OCI-LY3 (cell line): Measurements from ENCODE around the gene ZNF423.

Source experiments
- H2AFZ ChIP-seq: fragments of 200-600, 300-600 bp; shearing (Covaris generic); 2 replicates; pipeline ENCODE4 v1.6.0; 2014; ENCODE audit warnings: antibody characterized with exemption, low read depth, low read length
- H3K27ac ChIP-seq: fragments of 200-600, 300-600 bp; sonication (generic); 2 replicates; pipeline ENCODE4 v1.5.1; 2014; ENCODE audit warnings: mild to moderate bottlenecking, low read length, moderate library complexity, mixed read lengths
- H3K27me3 ChIP-seq: fragments of 200-600, 300-600 bp; sonication (generic); 2 replicates; pipeline ENCODE4 v1.6.1; 2014; ENCODE audit warnings: low read depth, low read length, mixed read lengths
- H3K36me3 ChIP-seq: fragments of 200-600, 300-600 bp; sonication (generic); replicated peaks from 2 replicates; pipeline ENCODE3; 2014; ENCODE audit warnings: low read depth, low read length, mixed read lengths
- H3K4me1 ChIP-seq: fragments of 300-600, 200-600 bp; sonication (generic); 2 replicates; pipeline ENCODE4 v1.6.1; 2014; ENCODE audit warnings: low read length, mixed read lengths
- H3K4me2 ChIP-seq: fragments of 200-600, 300-600 bp; sonication (generic); 2 replicates; pipeline ENCODE4 v1.6.1; 2014; ENCODE audit warnings: low read length, mixed read lengths
- H3K4me3 ChIP-seq: fragments of 300-600, 200-600 bp; sonication (generic); 2 replicates; pipeline ENCODE4 v1.5.1; 2014; ENCODE audit warnings: antibody characterized with exemption, mild to moderate bottlenecking, low read length, moderate library complexity
- H3K79me2 ChIP-seq: fragments of 300-600, 200-600 bp; shearing (Covaris generic); 2 replicates; pipeline ENCODE4 v1.6.1; 2014; ENCODE audit warnings: mild to moderate bottlenecking, low read length, mixed read lengths
- H3K9ac ChIP-seq: fragments of 300-600, 200-600 bp; shearing (Covaris generic); 2 replicates; pipeline ENCODE4 v1.6.0; 2014; ENCODE audit warnings: mild to moderate bottlenecking, low read length, moderate library complexity
- H3K9me3 ChIP-seq: fragments of 200-600, 300-600 bp; shearing (Covaris generic); 2 replicates; pipeline ENCODE4 v1.6.1; 2014; ENCODE audit warnings: low read length, mixed read lengths; ENCODE audit not compliant: insufficient read depth
- H4K20me1 ChIP-seq: fragments of 200-600, 300-600 bp; sonication (generic); 2 replicates; pipeline ENCODE4 v1.6.1; 2016; ENCODE audit warnings: low read length, mixed read lengths; ENCODE audit not compliant: insufficient read depth
- CTCF ChIP-seq: fragments of 200-600, 300-600 bp; sonication (generic); IDR thresholded peaks from 2 replicates; pipeline ENCODE4 v1.5.1; 2014; ENCODE audit warnings: antibody characterized with exemption, low read length, low read depth
- EZH2phosphoT487 ChIP-seq: fragments of 200-600 bp; shearing (Covaris generic); IDR thresholded peaks from 2 replicates; pipeline ENCODE4 v1.6.1; 2018; ENCODE audit warnings: antibody characterized with exemption, mixed run types, low read depth

ZNF423 gene

GRCh38 chr16:49844359-49844758 is 11.6 kb downstream of the ZNF423 start:
- Histone ChIP-seq H3K4me3 (no peak overlapping the region), H3K27me3 (peaks cover 27% of the 10 kb centered on the region), H3K9ac (no peak overlapping the region), H3K36me3 (no peaks in the 10 kb centered on the region), H2AFZ (no peak overlapping the region), H3K27ac (no peak overlapping the region), H3K9me3 (no peaks in the 10 kb centered on the region), H3K4me2 (no peak overlapping the region), H3K79me2 (no peaks in the 10 kb centered on the region), H4K20me1 (no peaks in the 10 kb centered on the region), H3K4me1 (no peaks in the 10 kb centered on the region)
- TF ChIP-seq CTCF (no peak), EZH2phosphoT487 (no peak)

- Histone ChIP-seq H3K27me3 (peaks cover 21% of the 10 kb centered on the region), H3K27ac (no peak overlapping the region), H3K9ac (no peak overlapping the region), H3K79me2 (no peaks in the 10 kb centered on the region), H3K4me2 (no peak overlapping the region), H3K9me3 (no peaks in the 10 kb centered on the region), H3K4me1 (no peaks in the 10 kb centered on the region), H3K36me3 (no peaks in the 10 kb centered on the region), H3K4me3 (no peak overlapping the region), H4K20me1 (no peaks in the 10 kb centered on the region), H2AFZ (no peak overlapping the region)
- TF ChIP-seq EZH2phosphoT487, result no peak
- TF ChIP-seq CTCF, result no peak
These were observed 12.2 kb downstream of the ZNF423 start for GRCh38 chr16:49843758-49844157.

GRCh38 chr16:49842972-49843371 is 12.9 kb downstream of the ZNF423 start:
- Histone ChIP-seq H3K4me1 (no peaks in the 10 kb centered on the region), H4K20me1 (no peaks in the 10 kb centered on the region), H3K9ac (no peak overlapping the region), H3K79me2 (no peaks in the 10 kb centered on the region), H2AFZ (no peak overlapping the region), H3K27ac (no peak overlapping the region), H3K36me3 (no peaks in the 10 kb centered on the region), H3K4me3 (no peak overlapping the region), H3K4me2 (no peak overlapping the region), H3K27me3 (peaks cover 19% of the 10 kb centered on the region), H3K9me3 (no peaks in the 10 kb centered on the region)
- TF ChIP-seq CTCF (no peak), EZH2phosphoT487 (no peak)

- Histone ChIP-seq H3K4me3 (no peak overlapping the region), H3K4me2 (no peak overlapping the region), H3K9ac (no peak overlapping the region), H4K20me1 (no peaks in the 10 kb centered on the region), H3K4me1 (no peaks in the 10 kb centered on the region), H3K27me3 (peaks cover 15% of the 10 kb centered on the region), H3K9me3 (no peaks in the 10 kb centered on the region), H2AFZ (no peak overlapping the region), H3K27ac (no peak overlapping the region), H3K36me3 (no peaks in the 10 kb centered on the region), H3K79me2 (no peaks in the 10 kb centered on the region)
- no peak for TF ChIP-seq CTCF
- TF ChIP-seq EZH2phosphoT487, result no peak
These were observed 16.7 kb downstream of the ZNF423 start for GRCh38 chr16:49839017-49839825.
